Measurements from ENCODE around the gene MRAP. TPM values are rescaled to one million over a fixed set of nuclear protein-coding genes. Genes with fewer than 3 reads are reported as not detected.

MRAP gene
- total and polyA plus RNA-seq, 9 of the 15 experiments (the other 6 are each of a cell fraction or from before 2014, with no cell fraction given): 0.63 to 2.3 TPM; not detected in 7

- TF ChIP-seq, protein P1, sequence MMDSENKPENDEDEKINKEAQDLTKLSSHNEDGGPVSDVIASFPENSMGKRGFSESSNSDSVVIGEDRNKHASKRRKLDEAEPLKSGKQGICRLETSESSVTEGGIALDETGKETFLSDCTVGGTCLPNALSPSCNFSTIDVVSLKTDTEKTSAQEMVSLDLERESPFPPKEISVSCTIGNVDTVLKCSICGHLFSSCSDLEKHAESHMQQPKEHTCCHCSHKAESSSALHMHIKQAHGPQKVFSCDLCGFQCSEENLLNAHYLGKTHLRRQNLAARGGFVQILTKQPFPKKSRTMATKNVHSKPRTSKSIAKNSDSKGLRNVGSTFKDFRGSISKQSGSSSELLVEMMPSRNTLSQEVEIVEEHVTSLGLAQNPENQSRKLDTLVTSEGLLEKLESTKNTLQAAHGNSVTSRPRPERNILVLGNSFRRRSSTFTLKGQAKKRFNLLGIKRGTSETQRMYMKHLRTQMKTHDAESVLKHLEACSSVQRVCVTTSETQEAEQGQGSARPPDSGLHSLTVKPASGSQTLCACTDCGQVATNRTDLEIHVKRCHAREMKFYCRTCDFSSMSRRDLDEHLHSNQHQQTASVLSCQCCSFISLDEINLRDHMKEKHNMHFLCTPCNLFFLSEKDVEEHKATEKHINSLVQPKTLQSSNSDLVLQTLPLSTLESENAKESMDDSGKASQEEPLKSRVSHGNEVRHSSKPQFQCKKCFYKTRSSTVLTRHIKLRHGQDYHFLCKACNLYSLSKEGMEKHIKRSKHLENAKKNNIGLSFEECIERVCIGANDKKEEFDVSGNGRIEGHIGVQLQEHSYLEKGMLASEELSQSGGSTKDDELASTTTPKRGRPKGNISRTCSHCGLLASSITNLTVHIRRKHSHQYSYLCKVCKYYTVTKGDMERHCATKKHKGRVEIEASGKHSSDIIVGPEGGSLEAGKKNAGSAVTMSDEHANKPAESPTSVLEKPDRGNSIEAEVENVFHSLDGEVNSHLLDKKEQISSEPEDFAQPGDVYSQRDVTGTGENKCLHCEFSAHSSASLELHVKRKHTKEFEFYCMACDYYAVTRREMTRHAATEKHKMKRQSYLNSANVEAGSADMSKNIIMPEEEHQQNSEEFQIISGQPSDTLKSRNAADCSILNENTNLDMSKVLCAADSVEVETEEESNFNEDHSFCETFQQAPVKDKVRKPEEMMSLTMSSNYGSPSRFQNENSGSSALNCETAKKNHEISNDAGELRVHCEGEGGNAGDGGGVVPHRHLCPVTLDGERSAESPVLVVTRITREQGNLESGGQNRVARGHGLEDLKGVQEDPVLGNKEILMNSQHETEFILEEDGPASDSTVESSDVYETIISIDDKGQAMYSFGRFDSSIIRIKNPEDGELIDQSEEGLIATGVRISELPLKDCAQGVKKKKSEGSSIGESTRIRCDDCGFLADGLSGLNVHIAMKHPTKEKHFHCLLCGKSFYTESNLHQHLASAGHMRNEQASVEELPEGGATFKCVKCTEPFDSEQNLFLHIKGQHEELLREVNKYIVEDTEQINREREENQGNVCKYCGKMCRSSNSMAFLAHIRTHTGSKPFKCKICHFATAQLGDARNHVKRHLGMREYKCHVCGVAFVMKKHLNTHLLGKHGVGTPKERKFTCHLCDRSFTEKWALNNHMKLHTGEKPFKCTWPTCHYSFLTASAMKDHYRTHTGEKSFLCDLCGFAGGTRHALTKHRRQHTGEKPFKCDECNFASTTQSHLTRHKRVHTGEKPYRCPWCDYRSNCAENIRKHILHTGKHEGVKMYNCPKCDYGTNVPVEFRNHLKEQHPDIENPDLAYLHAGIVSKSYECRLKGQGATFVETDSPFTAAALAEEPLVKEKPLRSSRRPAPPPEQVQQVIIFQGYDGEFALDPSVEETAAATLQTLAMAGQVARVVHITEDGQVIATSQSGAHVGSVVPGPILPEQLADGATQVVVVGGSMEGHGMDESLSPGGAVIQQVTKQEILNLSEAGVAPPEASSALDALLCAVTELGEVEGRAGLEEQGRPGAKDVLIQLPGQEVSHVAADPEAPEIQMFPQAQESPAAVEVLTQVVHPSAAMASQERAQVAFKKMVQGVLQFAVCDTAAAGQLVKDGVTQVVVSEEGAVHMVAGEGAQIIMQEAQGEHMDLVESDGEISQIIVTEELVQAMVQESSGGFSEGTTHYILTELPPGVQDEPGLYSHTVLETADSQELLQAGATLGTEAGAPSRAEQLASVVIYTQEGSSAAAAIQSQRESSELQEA (IDR thresholded peaks at IDR 0.05; ENCODE audit: low read depth): peak; percentile 95
- TF ChIP-seq TFAM (CRISPR knock-in tag; conservative IDR thresholded peaks at IDR 0.05): no peak
- peak; percentile 84 for TF ChIP-seq DACH1 (IDR thresholded peaks at IDR 0.05; ENCODE audit: partially characterized antibody)
- TF ChIP-seq ZNF830 (CRISPR knock-in tag; IDR thresholded peaks at IDR 0.05): peak; percentile 58; the same call in 1 of the 2 replicates
- TF ChIP-seq MTA3 (IDR thresholded peaks at IDR 0.05; ENCODE audit: borderline replicate concordance): peak; percentile 97
- no peak for TF ChIP-seq FOXK1 (CRISPR knock-in tag; IDR thresholded peaks at IDR 0.05; ENCODE audit: borderline replicate concordance)
- TF ChIP-seq FOXP1 (CRISPR knock-in tag; IDR thresholded peaks at IDR 0.05): no peak
- TF ChIP-seq, protein P2, sequence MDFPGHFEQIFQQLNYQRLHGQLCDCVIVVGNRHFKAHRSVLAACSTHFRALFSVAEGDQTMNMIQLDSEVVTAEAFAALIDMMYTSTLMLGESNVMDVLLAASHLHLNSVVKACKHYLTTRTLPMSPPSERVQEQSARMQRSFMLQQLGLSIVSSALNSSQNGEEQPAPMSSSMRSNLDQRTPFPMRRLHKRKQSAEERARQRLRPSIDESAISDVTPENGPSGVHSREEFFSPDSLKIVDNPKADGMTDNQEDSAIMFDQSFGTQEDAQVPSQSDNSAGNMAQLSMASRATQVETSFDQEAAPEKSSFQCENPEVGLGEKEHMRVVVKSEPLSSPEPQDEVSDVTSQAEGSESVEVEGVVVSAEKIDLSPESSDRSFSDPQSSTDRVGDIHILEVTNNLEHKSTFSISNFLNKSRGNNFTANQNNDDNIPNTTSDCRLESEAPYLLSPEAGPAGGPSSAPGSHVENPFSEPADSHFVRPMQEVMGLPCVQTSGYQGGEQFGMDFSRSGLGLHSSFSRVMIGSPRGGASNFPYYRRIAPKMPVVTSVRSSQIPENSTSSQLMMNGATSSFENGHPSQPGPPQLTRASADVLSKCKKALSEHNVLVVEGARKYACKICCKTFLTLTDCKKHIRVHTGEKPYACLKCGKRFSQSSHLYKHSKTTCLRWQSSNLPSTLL (IDR thresholded peaks at IDR 0.05): no peak
- TF ChIP-seq, protein P3, sequence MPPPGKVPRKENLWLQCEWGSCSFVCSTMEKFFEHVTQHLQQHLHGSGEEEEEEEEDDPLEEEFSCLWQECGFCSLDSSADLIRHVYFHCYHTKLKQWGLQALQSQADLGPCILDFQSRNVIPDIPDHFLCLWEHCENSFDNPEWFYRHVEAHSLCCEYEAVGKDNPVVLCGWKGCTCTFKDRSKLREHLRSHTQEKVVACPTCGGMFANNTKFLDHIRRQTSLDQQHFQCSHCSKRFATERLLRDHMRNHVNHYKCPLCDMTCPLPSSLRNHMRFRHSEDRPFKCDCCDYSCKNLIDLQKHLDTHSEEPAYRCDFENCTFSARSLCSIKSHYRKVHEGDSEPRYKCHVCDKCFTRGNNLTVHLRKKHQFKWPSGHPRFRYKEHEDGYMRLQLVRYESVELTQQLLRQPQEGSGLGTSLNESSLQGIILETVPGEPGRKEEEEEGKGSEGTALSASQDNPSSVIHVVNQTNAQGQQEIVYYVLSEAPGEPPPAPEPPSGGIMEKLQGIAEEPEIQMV (tag; conservative IDR thresholded peaks at IDR 0.05; ENCODE audit: low read depth): no peak
These were observed 19.9 kb upstream of the MRAP start, which contains the start of gene MIS18A (continued) for GRCh38 chr21:32278518-32279376.

All from K562 (cell line).